K562 (cell line): ENCODE data around the gene PEDS1. TPM values are rescaled to one million over a fixed set of nuclear protein-coding genes. Genes with fewer than 3 reads are reported as not detected.
A peak's percentile ranks its signal among the peaks of the same experiment; 100 is the strongest.

ENCODE experiments used
- ATF3 ChIP-seq, 2 experiments: fragments of 450-650 bp in 1 of 2; sonication (generic) in 1 of 2; formaldehyde crosslinking in 1 of 2; IDR thresholded peaks in 1 of 2; conservative IDR thresholded peaks in 1 of 2; 2 replicates each; pipeline versions ENCODE4 v1.6.1 to v1.8.1; 2016 to 2023; ENCODE audit warnings: mild to moderate bottlenecking in 2 of 2, moderate library complexity in 2 of 2, inconsistent platforms in 1 of 2, missing genetic modification reagents in 1 of 2
- BDP1 ChIP-seq: IDR thresholded peaks from 3 replicates; pipeline ENCODE4 v1.6.1; 2011; ENCODE audit not compliant: insufficient read length, insufficient read depth
- BRF2 ChIP-seq: IDR thresholded peaks from 3 replicates; pipeline ENCODE4 v1.6.1; 2011; ENCODE audit warnings: borderline replicate concordance, mild to moderate bottlenecking; ENCODE audit not compliant: insufficient read length, insufficient read depth
- CBFB ChIP-seq: sonication (generic); formaldehyde crosslinking; IDR thresholded peaks from 2 replicates; pipeline ENCODE4 v1.4.0; 2020; ENCODE audit warnings: mild to moderate bottlenecking, missing genetic modification reagents
- CBX1 ChIP-seq: sonication (generic); IDR thresholded peaks from 2 replicates; pipeline ENCODE4 v1.6.1; 2016; ENCODE audit warnings: antibody characterized with exemption, low read depth, mild to moderate bottlenecking
- EP400 ChIP-seq: fragments of 450-650 bp; IDR thresholded peaks from 2 replicates; pipeline ENCODE4 v1.6.1; 2017; ENCODE audit warnings: antibody characterized with exemption, mild to moderate bottlenecking, moderate library complexity
- NCOA4 ChIP-seq: fragments of 450-650 bp; IDR thresholded peaks from 2 replicates; pipeline ENCODE4 v1.6.1; 2018; ENCODE audit warnings: mild to moderate bottlenecking; ENCODE audit not compliant: partially characterized antibody
- OTX1 ChIP-seq: fragments of 450-650 bp; formaldehyde crosslinking; IDR thresholded peaks from 2 replicates; pipeline ENCODE4 v1.4.0; 2022; ENCODE audit warnings: mild to moderate bottlenecking
- SFPQ ChIP-seq: fragments of 200-400 bp; formaldehyde crosslinking; IDR thresholded peaks from 2 replicates; pipeline ENCODE4 v1.6.1; 2017; ENCODE audit warnings: mild to moderate bottlenecking, low read depth, low read length, moderate library complexity
- TBP ChIP-seq: optimal IDR thresholded peaks from 2 replicates; pipeline ENCODE3; 2011; ENCODE audit warnings: low read depth, low read length, improper control_type of control experiment
- ZBTB12 ChIP-seq: fragments of 250-450 bp; sonication (Bioruptor Pico); IDR thresholded peaks from 2 replicates; pipeline ENCODE4 v1.4.0; 2020
- polyA plus RNA-seq, 8 experiments: library from polyadenylated mRNA; depleted of rRNA in 4 of 8; stranded (reverse) in 5 of 8; unstranded in 3 of 8; fragments of >200 nt; fragmentation: Nextera tagmentation in 2 of 8; fragmentation: Illumina TruSeq in 1 of 8; extraction: Ambion mirVana in 2 of 8; extraction: Trizol in 1 of 8; gene quantifications; 2 replicates each; pipeline versions ENCODE4 v1.2.1 to v1.2.3, GENCODE V29; 2011 to 2014; ENCODE audit warnings: inconsistent platforms in 1 of 8, missing spikeins in 1 of 8
- total RNA-seq, 7 experiments: library from RNA; depleted of rRNA in 6 of 7; stranded (reverse); fragments of >200 nt in 6 of 7; fragmentation: Illumina TruSeq in 2 of 7; extraction: Trizol in 2 of 7; gene quantifications; 2 replicates each; pipeline versions ENCODE4 v1.2.1 to v1.2.3, GENCODE V29; 2011 to 2021; ENCODE audit warnings: low replicate concordance in 1 of 7
- TF ChIP-seq, protein P1 (sequence below): sonication (generic); formaldehyde crosslinking; IDR thresholded peaks from 2 replicates; pipeline ENCODE4 v1.8.1; 2023; ENCODE audit warnings: missing genetic modification reagents, mild to moderate bottlenecking, borderline replicate concordance

The PEDS1 gene
- total and polyA plus RNA-seq, 9 of the 15 experiments (the other 6 are each of a cell fraction or from before 2014, with no cell fraction given): 2.9 to 38.5 (median 24.2) TPM

GRCh38 chr20:50192364-50193198, 39.1 kb upstream of the PEDS1 start (continued):
- TF ChIP-seq SFPQ (no peak), BDP1 (no peak), CBX1 (no peak), NCOA4 (no peak), TBP (peak; percentile 25), EP400 (peak; percentile 99), OTX1 (CRISPR knock-in tag) (no peak), BRF2 (no peak), ATF3 (IDR thresholded peaks at IDR 0.05) (peak; percentile 97), ATF3 (CRISPR knock-in tag; conservative IDR thresholded peaks at IDR 0.05) (peak; percentile 85), ZBTB12 (no peak), CBFB (CRISPR knock-in tag) (no peak; the same call in 1 of the 2 replicates)
- TF ChIP-seq, protein P1, sequence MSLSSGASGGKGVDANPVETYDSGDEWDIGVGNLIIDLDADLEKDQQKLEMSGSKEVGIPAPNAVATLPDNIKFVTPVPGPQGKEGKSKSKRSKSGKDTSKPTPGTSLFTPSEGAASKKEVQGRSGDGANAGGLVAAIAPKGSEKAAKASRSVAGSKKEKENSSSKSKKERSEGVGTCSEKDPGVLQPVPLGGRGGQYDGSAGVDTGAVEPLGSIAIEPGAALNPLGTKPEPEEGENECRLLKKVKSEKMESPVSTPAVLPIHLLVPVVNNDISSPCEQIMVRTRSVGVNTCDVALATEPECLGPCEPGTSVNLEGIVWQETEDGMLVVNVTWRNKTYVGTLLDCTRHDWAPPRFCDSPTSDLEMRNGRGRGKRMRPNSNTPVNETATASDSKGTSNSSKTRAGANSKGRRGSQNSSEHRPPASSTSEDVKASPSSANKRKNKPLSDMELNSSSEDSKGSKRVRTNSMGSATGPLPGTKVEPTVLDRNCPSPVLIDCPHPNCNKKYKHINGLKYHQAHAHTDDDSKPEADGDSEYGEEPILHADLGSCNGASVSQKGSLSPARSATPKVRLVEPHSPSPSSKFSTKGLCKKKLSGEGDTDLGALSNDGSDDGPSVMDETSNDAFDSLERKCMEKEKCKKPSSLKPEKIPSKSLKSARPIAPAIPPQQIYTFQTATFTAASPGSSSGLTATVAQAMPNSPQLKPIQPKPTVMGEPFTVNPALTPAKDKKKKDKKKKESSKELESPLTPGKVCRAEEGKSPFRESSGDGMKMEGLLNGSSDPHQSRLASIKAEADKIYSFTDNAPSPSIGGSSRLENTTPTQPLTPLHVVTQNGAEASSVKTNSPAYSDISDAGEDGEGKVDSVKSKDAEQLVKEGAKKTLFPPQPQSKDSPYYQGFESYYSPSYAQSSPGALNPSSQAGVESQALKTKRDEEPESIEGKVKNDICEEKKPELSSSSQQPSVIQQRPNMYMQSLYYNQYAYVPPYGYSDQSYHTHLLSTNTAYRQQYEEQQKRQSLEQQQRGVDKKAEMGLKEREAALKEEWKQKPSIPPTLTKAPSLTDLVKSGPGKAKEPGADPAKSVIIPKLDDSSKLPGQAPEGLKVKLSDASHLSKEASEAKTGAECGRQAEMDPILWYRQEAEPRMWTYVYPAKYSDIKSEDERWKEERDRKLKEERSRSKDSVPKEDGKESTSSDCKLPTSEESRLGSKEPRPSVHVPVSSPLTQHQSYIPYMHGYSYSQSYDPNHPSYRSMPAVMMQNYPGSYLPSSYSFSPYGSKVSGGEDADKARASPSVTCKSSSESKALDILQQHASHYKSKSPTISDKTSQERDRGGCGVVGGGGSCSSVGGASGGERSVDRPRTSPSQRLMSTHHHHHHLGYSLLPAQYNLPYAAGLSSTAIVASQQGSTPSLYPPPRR (CRISPR knock-in tag): no peak; the same call in 1 of the 2 replicates
